Nephron (organoid): Measurements from ENCODE around the gene PPP4R2.

Experiments
- H3K27ac Mint-ChIP-seq, 3 experiments: 2 replicates each; pipeline ENCODE4 v1.8.0; 2020; ENCODE audit warnings: mixed read lengths in 3 of 3, mild to moderate bottlenecking in 2 of 3, moderate library complexity in 1 of 3
- H3K27me3 Mint-ChIP-seq: 2 replicates; pipeline ENCODE4 v1.8.0; 2021; ENCODE audit warnings: low read depth, mild to moderate bottlenecking, moderate library complexity, mixed read lengths
- H3K36me3 Mint-ChIP-seq: 2 replicates; pipeline ENCODE4 v1.8.0; 2020; ENCODE audit warnings: low read depth, mixed read lengths
- H3K4me1 Mint-ChIP-seq: 2 replicates; pipeline ENCODE4 v1.8.0; 2020; ENCODE audit warnings: mixed read lengths
- H3K4me3 Mint-ChIP-seq, 3 experiments: 2 replicates each; pipeline ENCODE4 v1.8.0; 2020; ENCODE audit warnings: mild to moderate bottlenecking in 3 of 3, mixed read lengths in 3 of 3, moderate library complexity in 2 of 3
- H3K9me3 Mint-ChIP-seq: 2 replicates; pipeline ENCODE4 v1.8.0; 2020; ENCODE audit warnings: mixed read lengths
- TF ChIP-seq, protein P1 (sequence below), 3 experiments: fragments of 200-600 bp; sonication (generic); IDR thresholded peaks; one replicate each; pipeline ENCODE4 v1.5.0; 2021; ENCODE audit warnings: antibody characterized with exemption in 3 of 3; ENCODE audit not compliant: unreplicated experiment in 3 of 3

The PPP4R2 gene

DNA sequence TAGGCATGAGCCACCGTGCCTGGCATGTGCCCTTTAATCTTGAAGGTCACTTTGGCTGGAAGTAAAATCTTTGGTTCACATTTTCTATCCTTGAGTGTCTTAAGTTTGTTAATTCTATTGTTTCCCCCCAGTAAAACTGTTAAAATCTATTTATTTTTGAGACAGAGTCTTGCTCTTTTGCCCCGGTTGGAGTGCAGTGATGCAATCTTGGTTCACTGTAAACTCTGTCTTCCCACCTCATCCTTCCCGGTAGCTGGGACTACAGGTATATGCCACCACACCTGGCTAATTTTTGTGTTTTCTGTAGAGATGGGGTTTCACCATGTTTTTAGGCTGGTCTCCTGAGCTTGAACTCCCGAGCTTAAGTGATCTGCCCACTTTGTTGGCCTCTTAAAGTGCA lies 7.7 kb downstream of the PPP4R2 start:
- no peaks in the 10 kb centered on the region for H3K27me3 Mint-ChIP-seq
- no peak overlapping the region for H3K27ac Mint-ChIP-seq
- H3K4me1 Mint-ChIP-seq, result peaks cover 46% of the 10 kb centered on the region
- H3K36me3 Mint-ChIP-seq, result peaks cover 74% of the 10 kb centered on the region
- TF ChIP-seq, protein P1, sequence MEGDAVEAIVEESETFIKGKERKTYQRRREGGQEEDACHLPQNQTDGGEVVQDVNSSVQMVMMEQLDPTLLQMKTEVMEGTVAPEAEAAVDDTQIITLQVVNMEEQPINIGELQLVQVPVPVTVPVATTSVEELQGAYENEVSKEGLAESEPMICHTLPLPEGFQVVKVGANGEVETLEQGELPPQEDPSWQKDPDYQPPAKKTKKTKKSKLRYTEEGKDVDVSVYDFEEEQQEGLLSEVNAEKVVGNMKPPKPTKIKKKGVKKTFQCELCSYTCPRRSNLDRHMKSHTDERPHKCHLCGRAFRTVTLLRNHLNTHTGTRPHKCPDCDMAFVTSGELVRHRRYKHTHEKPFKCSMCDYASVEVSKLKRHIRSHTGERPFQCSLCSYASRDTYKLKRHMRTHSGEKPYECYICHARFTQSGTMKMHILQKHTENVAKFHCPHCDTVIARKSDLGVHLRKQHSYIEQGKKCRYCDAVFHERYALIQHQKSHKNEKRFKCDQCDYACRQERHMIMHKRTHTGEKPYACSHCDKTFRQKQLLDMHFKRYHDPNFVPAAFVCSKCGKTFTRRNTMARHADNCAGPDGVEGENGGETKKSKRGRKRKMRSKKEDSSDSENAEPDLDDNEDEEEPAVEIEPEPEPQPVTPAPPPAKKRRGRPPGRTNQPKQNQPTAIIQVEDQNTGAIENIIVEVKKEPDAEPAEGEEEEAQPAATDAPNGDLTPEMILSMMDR (IDR thresholded peaks at IDR 0.05; ENCODE audit: unreplicated experiment in 3 of 3), result no peak
- H3K4me3 Mint-ChIP-seq, result no peak overlapping the region
- H3K9me3 Mint-ChIP-seq, result no peaks in the 10 kb centered on the region

DNA sequence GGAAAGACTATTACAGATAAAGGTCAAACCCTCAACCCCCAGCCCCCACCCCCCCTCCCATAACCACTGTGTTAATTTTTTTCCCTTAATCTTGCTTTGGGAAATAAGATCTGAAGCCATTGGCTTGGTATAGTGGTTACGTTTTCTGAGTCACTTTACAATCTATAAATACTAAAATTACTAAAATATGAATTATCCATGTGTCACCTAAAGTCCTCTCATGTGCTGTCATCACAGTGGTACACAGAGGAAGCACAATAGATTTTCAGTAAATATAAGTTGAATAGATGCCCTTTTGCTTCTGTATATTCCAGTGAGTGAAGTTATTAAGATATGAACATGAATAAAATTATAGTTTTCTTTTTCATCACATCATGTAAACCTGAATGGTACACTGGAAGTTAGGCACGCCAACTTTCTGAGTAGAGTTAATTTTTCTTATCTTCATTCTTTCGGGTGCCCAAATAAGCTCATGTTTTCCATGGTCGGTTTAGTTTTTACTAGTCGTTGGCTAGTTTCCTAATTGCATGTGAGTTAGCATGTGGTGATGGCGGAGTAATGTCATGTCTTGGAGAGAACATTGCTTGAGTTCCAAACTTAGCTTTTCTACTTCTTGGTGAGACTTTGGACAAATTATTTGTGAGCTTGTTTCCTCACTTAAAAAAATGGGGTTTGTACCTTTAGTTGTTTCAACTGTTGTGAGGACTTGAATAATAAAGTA lies 11.5 kb downstream of the PPP4R2 start:
- Mint-ChIP-seq H3K27ac (no peak overlapping the region), H3K4me3 (no peak overlapping the region), H3K9me3 (no peaks in the 10 kb centered on the region), H3K27me3 (no peaks in the 10 kb centered on the region), H3K36me3 (peaks cover 72% of the 10 kb centered on the region), H3K4me1 (peaks cover 44% of the 10 kb centered on the region)
- TF ChIP-seq, protein P1 (IDR thresholded peaks at IDR 0.05; ENCODE audit: unreplicated experiment in 3 of 3), result no peak

DNA sequence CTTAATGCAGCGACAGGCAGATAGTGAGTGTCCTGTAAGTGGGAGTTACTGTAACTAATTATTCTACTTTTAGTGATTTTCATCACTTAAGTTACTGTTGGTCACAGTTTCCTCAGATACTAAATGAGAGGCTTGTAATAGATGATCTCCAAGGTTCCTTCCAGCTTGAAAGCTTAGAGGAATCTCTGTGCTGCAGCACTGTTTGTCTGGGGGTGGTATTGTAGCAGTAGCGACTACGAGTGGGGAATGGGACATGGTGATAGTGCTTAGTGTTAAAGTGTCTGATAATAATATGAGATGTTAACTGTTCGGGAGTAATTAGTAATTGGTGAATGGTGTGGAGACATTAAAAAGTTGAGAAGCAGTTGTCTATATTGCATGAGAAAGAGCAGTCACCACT lies 12.4 kb downstream of the PPP4R2 start:
- Mint-ChIP-seq H3K4me1 (peaks cover 39% of the 10 kb centered on the region), H3K9me3 (no peaks in the 10 kb centered on the region), H3K4me3 (no peak overlapping the region), H3K36me3 (peaks cover 66% of the 10 kb centered on the region), H3K27me3 (no peaks in the 10 kb centered on the region), H3K27ac (peak overlapping the region in 1 of 3 experiments; percentile 3)
- TF ChIP-seq, protein P1 (IDR thresholded peaks at IDR 0.05; ENCODE audit: unreplicated experiment in 3 of 3), result no peak

DNA sequence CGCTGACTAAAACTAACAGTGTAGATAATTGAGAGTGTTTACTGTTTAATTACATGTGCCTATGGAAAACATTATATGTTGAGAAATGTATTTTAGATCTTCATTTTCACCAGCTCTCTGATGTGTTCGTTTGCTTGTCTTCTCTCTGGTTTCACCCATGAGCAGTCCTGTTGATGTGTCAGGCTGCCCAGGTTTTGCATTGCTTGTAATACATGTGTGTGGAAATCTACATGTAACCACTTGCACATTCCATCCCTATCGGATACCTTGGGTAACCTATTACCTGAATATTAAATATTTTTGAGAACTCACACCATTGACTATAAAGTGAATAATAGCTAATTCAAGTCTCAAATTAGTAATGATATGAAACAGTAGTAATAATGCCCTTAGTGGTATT lies 13.1 kb downstream of the PPP4R2 start:
- no peak overlapping the region for H3K27ac Mint-ChIP-seq
- H3K36me3 Mint-ChIP-seq, result peaks cover 62% of the 10 kb centered on the region
- no peaks in the 10 kb centered on the region for H3K9me3 Mint-ChIP-seq
- TF ChIP-seq, protein P1 (IDR thresholded peaks at IDR 0.05; ENCODE audit: unreplicated experiment in 3 of 3), result no peak
- no peak overlapping the region for H3K4me3 Mint-ChIP-seq
- H3K4me1 Mint-ChIP-seq, result peaks cover 39% of the 10 kb centered on the region
- H3K27me3 Mint-ChIP-seq, result no peaks in the 10 kb centered on the region

DNA sequence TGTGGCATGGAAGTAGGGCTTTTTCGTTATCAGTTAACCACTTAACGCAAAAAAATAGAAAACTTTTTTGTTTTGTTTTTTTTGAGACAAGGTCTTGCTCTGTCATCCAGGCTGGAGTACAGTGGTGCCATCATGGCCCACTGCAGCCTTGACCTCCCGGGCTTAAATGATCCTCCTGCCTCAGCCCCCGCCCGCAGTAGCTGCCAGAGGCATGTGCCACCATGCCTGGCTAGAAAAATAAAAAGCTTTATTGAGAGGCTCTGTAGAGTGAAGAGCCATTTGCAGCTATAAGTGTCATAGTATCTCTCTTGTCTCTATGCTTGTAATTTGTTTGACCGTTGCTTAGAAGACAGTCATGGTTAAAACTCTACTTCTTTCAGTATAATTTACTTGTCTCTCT lies 13.5 kb downstream of the PPP4R2 start:
- Mint-ChIP-seq H3K27me3 (no peaks in the 10 kb centered on the region), H3K27ac (no peak overlapping the region), H3K4me1 (peaks cover 39% of the 10 kb centered on the region), H3K4me3 (no peak overlapping the region), H3K36me3 (peaks cover 60% of the 10 kb centered on the region), H3K9me3 (no peaks in the 10 kb centered on the region)
- TF ChIP-seq, protein P1 (IDR thresholded peaks at IDR 0.05; ENCODE audit: unreplicated experiment in 3 of 3), result no peak

DNA sequence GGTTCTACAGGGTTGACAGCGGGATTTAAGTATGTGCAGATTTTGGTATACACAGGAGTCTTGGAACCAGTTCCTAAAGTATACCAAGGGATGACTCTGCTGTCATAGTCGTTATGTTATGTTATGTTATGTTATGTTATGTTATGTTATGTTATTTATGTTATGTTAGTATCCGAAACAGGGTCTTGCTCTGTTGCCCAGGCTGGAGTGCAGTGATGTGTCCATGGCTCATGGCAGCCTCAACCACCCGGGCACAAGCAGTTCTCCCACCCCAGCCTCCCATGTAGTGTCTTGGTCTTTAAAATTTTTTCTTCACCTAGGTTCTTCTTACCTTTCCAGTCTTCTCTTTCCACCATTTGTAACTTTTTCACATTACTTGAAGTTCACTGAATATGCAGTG lies 21.7 kb downstream of the PPP4R2 start:
- H3K36me3 Mint-ChIP-seq, result peaks cover 34% of the 10 kb centered on the region
- H3K9me3 Mint-ChIP-seq, result no peaks in the 10 kb centered on the region
- TF ChIP-seq, protein P1 (IDR thresholded peaks at IDR 0.05; ENCODE audit: unreplicated experiment in 3 of 3), result no peak
- H3K4me1 Mint-ChIP-seq, result peaks cover 18% of the 10 kb centered on the region
- no peak overlapping the region for H3K27ac Mint-ChIP-seq
- no peak overlapping the region for H3K4me3 Mint-ChIP-seq
- no peaks in the 10 kb centered on the region for H3K27me3 Mint-ChIP-seq
